ENCODE measurements around the gene TIGD6.

DNA sequence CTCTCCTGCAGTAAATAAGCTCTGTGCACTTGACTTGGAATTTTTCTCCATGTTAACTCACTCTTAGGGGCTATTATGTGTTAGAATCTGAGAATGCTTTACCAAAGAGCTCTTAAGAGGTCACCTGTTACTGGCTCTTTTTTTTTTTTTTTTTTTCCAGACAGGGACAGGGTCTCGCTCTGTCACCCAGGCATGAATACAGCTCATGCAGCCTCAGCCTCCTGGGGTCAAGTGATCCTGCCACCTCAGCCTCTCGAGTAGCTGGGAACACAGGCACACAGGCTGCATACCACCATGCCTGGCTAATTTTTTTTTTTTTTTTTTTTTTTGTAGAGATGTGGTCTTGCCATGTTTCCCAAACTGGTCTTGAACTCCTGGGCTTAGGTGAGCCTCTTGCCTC lies 22.2 kb upstream of the TIGD6 start:
- no peak for TF ChIP-seq GATA2 (IDR thresholded peaks at IDR 0.05; ENCODE audit: low read depth, low read length)
- TF ChIP-seq GATA3 (IDR thresholded peaks at IDR 0.05; ENCODE audit: low read depth, low read length): no peak
